ENCODE measurements around the gene NAPSA.

NAPSA gene

GRCh38 chr19:50378863-50379236, 13.4 kb upstream of the NAPSA start:
- TF ChIP-seq CTCF (IDR thresholded peaks at IDR 0.05; ENCODE audit: control insufficient read depth, extremely low read depth, insufficient read depth), result no peak
- H3K4me3 ChIP-seq (ENCODE audit: low read depth, low read length), result no peak overlapping the region
- no peak for DNase-seq (ENCODE audit: low read depth)

- H3K4me3 ChIP-seq (ENCODE audit: low read depth, low read length), result no peak overlapping the region
- TF ChIP-seq CTCF (IDR thresholded peaks at IDR 0.05; ENCODE audit: control insufficient read depth, extremely low read depth, insufficient read depth), result no peak
- DNase-seq (ENCODE audit: low read depth), result no peak
These were observed 12.9 kb upstream of the NAPSA start for GRCh38 chr19:50378169-50378862.

GRCh38 chr19:50377517-50377916, 12.1 kb upstream of the NAPSA start:
- no peak for DNase-seq (ENCODE audit: low read depth)
- no peak overlapping the region for H3K4me3 ChIP-seq (ENCODE audit: low read depth, low read length)
- no peak for TF ChIP-seq CTCF (IDR thresholded peaks at IDR 0.05; ENCODE audit: control insufficient read depth, extremely low read depth, insufficient read depth)

- DNase-seq (ENCODE audit: low read depth), result no peak
- TF ChIP-seq CTCF (IDR thresholded peaks at IDR 0.05; ENCODE audit: control insufficient read depth, extremely low read depth, insufficient read depth), result no peak
- peak overlapping the region; percentile 44 for H3K4me3 ChIP-seq (ENCODE audit: low read depth, low read length)
These were observed 11.6 kb upstream of the NAPSA start for GRCh38 chr19:50377051-50377461.

GRCh38 chr19:50376166-50377050, 11.0 kb upstream of the NAPSA start, which contains the start of gene NR1H2:
TSS of gene NR1H2 (plus strand) at chr19:50376457. CDS start at chr19:50377606, 1,149 bp downstream.
- TF ChIP-seq CTCF (IDR thresholded peaks at IDR 0.05; ENCODE audit: control insufficient read depth, extremely low read depth, insufficient read depth), result no peak
- peak within 1 kb of the TSS; percentile 93 for H3K4me3 ChIP-seq (ENCODE audit: low read depth, low read length)

GRCh38 chr19:50371914-50372475, 6.6 kb upstream of the NAPSA start:
- no peak overlapping the region for H3K4me3 ChIP-seq (ENCODE audit: low read depth, low read length)
- no peak for TF ChIP-seq CTCF (IDR thresholded peaks at IDR 0.05; ENCODE audit: control insufficient read depth, extremely low read depth, insufficient read depth)
- no peak for DNase-seq (ENCODE audit: low read depth)

More at GRCh38 chr19:50376166-50377050, 11.0 kb upstream of the NAPSA start, which contains the start of gene NR1H2:
- peak; percentile 96 for DNase-seq (ENCODE audit: low read depth)

All from LNCaP clone FGC (cell line).